Right kidney (tissue), 1 donor: ENCODE measurements around the gene KRT76.

Experiments used
- DNase-seq: peaks from one replicate; pipeline ENCODE4 v3.0.0-alpha.2; 2016

KRT76 gene

GRCh38 chr12:52730383-52730782, 46.8 kb downstream of the KRT76 start:
- DNase-seq = no peak

GRCh38 chr12:52729147-52729546, 48.0 kb downstream of the KRT76 start:
- DNase-seq = no peak

GRCh38 chr12:52728374-52728773, 48.8 kb downstream of the KRT76 start:
- no peak for DNase-seq

- DNase-seq = no peak
Observed at GRCh38 chr12:52727037-52727436, 50.1 kb downstream of the KRT76 start.

- no peak for DNase-seq
Observed at GRCh38 chr12:52726451-52726850, 50.7 kb downstream of the KRT76 start.

DNA sequence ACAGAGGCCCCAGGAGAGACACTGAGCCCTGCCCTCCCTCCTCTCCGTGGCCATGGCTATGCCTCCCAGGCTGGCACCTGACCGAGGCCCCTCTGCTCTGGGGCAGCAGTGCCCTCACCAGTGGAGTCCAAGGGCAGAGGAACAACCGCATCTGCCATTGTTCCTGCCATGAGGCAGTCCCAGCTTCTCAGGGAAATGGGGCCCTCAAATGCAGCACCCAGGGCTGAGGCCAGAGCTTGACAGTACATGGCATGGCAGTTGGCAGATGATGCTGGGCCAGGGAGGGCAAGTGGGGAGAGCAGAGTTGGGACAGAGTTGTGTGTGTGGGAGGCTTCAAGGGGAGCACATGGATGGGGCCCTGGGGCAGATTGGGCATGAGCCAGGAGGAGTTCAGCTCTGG, 52.8 kb downstream of the KRT76 start:
- no peak for DNase-seq

- DNase-seq = no peak
Observed at GRCh38 chr12:52722680-52723079, 54.5 kb downstream of the KRT76 start.

- DNase-seq = no peak
Observed at GRCh38 chr12:52721838-52722470, 55.2 kb downstream of the KRT76 start.

DNA sequence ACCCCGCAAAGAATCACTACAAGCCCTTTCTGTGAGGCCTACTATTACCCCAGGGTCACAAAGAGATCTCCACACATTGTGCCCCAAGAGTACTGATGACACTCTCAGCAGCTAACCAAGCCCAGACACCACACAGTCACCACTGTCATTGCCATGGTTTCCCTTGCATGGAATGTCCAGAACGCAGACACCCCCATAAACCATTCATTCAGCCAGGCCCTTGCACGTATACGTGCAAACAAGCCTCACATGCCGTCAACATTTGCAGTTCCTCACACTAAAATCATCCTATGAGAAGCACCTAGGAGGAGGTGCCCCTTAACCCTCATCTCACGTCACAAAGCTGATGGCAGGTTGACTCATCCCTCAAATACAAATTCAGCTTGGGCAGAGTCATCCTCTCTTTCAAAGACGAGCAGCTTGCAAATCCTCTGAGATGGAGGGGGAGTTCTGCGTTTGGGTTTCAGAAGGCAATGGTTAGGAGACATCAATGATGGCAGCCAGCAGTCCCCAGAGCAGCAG, 56.7 kb downstream of the KRT76 start:
- no peak for DNase-seq
